Posterior vena cava (tissue), 2 donors: ENCODE data around the gene CASK. TPM values are rescaled to one million over a fixed set of nuclear protein-coding genes. Genes with fewer than 3 reads are reported as not detected.

Experiments
- DNase-seq: peaks from one replicate; pipeline ENCODE4 v3.0.0-alpha.2; 2020; ENCODE audit warnings: low spot score
- intact Hi-C, 2 donors: fragments of 100-400 bp; cut with DNase I; formaldehyde crosslinking; loops; one replicate each; pipeline versions ENCODE4 v1.14.1 to v1.14.2; 2022 to 2023
- total RNA-seq, 2 donors: library from RNA; stranded (reverse); fragmentation: NEBNext Ultra II Directional; extraction: Animal tissue kit (Norgen Biotek cat#: 25700); gene quantifications; one replicate each; pipeline ENCODE4 v1.2.1, GENCODE V29; 2021
- donor health status: DM: yes; HTN: yes; CAD: no.
- donor health status: DM: yes; HTN: yes; CAD: no.

The CASK gene
- total RNA-seq, 2 donors from 2014 or later, result 33.8 to 35.8 TPM

GRCh38 chrX:41917517-41917916, 5.8 kb downstream of the CASK start:
- intact Hi-C loops, result no loop called here
- no peak for DNase-seq

- no peak for DNase-seq
- intact Hi-C loops, result no loop called here
Observed at GRCh38 chrX:41913476-41913875, 9.9 kb downstream of the CASK start.

- intact Hi-C loops, result no loop called here
- no peak for DNase-seq
Observed at GRCh38 chrX:41912923-41913322, 10.4 kb downstream of the CASK start.

- DNase-seq, result no peak
- intact Hi-C loops, result no loop called here
Observed at GRCh38 chrX:41909068-41909467, 14.3 kb downstream of the CASK start.

- DNase-seq, result no peak
- intact Hi-C loops, result no loop called here
Observed at GRCh38 chrX:41906515-41907187, 16.7 kb downstream of the CASK start.

- DNase-seq, result no peak
- intact Hi-C loops, result no loop called here
Observed at GRCh38 chrX:41903544-41903943, 19.8 kb downstream of the CASK start.

GRCh38 chrX:41900321-41900720, 23.0 kb downstream of the CASK start:
- intact Hi-C loops, result no loop called here
- no peak for DNase-seq

GRCh38 chrX:41895826-41896225, 27.5 kb downstream of the CASK start:
- no peak for DNase-seq
- intact Hi-C loops, result no loop called here

GRCh38 chrX:41890026-41890423, 33.3 kb downstream of the CASK start:
- intact Hi-C loops, result no loop called here
- DNase-seq, result no peak

GRCh38 chrX:41889317-41890025, 33.9 kb downstream of the CASK start:
- no peak for DNase-seq
- intact Hi-C loops, result no loop called here

- intact Hi-C loops, result no loop called here
- no peak for DNase-seq
Observed at GRCh38 chrX:41887691-41888090, 35.7 kb downstream of the CASK start.

GRCh38 chrX:41885724-41886123, 37.6 kb downstream of the CASK start:
- intact Hi-C loops, result no loop called here

GRCh38 chrX:41881166-41881565, 42.2 kb downstream of the CASK start:
- intact Hi-C loops, result no loop called here
- DNase-seq, result no peak

More at GRCh38 chrX:41885724-41886123, 37.6 kb downstream of the CASK start:
- DNase-seq, result no peak

GRCh38 chrX:41877167-41877566, 46.2 kb downstream of the CASK start:
- no peak for DNase-seq
- intact Hi-C loops, result no loop called here

- intact Hi-C loops, result no loop called here
Observed at GRCh38 chrX:41875142-41875541, 48.2 kb downstream of the CASK start.

GRCh38 chrX:41870719-41871151, 52.6 kb downstream of the CASK start:
- DNase-seq, result no peak
- intact Hi-C loops, result no loop called here

More at GRCh38 chrX:41875142-41875541, 48.2 kb downstream of the CASK start:
- no peak for DNase-seq

- intact Hi-C loops, result no loop called here
- DNase-seq, result no peak
Observed at GRCh38 chrX:41868392-41868977, 54.9 kb downstream of the CASK start.

- no peak for DNase-seq
- intact Hi-C loops, result no loop called here
Observed at GRCh38 chrX:41863343-41864203, 59.8 kb downstream of the CASK start.

GRCh38 chrX:41862562-41863184, 60.7 kb downstream of the CASK start:
- no peak for DNase-seq
- intact Hi-C loops, result no loop called here
